Measurements from ENCODE around the gene MYO1D. TPM values are rescaled to one million over a fixed set of nuclear protein-coding genes. Genes with fewer than 3 reads are reported as not detected.

The MYO1D gene
- total and polyA plus RNA-seq, 9 donors = 20.9 to 62.2 (median 53.8) TPM

DNA sequence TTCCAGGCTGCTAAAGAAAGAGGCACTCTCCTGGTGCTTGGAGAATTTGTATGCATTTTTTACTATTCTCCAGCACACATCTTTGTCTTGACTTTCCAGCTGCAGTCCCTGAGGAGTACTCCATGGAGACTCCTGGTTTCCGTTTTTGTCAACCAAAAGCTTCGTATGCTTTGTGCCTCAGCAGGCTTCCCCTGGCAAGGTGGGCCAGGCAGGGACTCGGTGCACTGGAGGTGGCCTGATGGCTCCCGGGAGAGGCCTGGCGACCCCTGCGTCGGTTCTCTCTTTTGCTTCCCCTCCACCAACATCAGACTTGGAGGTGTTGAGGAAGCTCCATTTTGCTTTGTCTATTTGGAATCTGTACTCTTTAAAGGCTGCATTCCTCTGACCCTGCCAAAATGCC is 366.5 kb downstream of the MYO1D start:
- Histone ChIP-seq H3K27ac (no peak overlapping the region), H3K4me1 (ENCODE audit: insufficient read depth) (no peaks in the 10 kb centered on the region), H3K27me3 (no peaks in the 10 kb centered on the region), H3K4me3 (no peak overlapping the region), H3K36me3 (no peaks in the 10 kb centered on the region), H3K9me3 (no peaks in the 10 kb centered on the region)
- TF ChIP-seq, protein P1, sequence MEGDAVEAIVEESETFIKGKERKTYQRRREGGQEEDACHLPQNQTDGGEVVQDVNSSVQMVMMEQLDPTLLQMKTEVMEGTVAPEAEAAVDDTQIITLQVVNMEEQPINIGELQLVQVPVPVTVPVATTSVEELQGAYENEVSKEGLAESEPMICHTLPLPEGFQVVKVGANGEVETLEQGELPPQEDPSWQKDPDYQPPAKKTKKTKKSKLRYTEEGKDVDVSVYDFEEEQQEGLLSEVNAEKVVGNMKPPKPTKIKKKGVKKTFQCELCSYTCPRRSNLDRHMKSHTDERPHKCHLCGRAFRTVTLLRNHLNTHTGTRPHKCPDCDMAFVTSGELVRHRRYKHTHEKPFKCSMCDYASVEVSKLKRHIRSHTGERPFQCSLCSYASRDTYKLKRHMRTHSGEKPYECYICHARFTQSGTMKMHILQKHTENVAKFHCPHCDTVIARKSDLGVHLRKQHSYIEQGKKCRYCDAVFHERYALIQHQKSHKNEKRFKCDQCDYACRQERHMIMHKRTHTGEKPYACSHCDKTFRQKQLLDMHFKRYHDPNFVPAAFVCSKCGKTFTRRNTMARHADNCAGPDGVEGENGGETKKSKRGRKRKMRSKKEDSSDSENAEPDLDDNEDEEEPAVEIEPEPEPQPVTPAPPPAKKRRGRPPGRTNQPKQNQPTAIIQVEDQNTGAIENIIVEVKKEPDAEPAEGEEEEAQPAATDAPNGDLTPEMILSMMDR (IDR thresholded peaks at IDR 0.05) = no peak
- TF ChIP-seq POLR2A (IDR thresholded peaks at IDR 0.05) = no peak
- no peak for TF ChIP-seq EP300 (IDR thresholded peaks at IDR 0.05)
- intact Hi-C loops (cut with DNase I) = loop anchor here in 1 of 4 donors (10.0 kb wide), 1 partner anchor 114 kb away; no protein-coding TSS in a partner anchor
- DNase-seq = no peak
- WGBS, 3 donors = 85 to 93% (median 92%) methylated on average over 7 of the region's 7 CpGs

DNA sequence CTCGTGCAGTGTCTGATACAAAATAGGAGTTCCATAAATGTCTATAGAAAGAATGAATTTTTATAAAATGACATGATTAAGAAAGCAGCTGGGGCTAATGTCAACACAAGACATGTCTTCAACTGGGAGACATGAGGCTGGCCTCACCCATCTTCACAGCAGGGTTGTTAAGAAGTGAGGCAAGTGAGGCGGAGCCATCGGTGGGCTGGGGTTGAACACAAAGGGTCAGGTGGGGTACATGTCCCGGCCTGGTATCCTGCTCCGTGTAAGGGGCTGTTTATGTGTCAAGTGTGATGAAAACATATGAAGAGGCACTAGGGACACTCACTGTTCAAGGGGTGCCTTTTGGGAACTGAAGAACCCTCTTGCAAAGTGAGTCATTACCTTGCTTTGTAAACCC is 368.0 kb downstream of the MYO1D start:
- Histone ChIP-seq H3K27me3 (no peaks in the 10 kb centered on the region), H3K4me1 (ENCODE audit: insufficient read depth) (no peaks in the 10 kb centered on the region), H3K4me3 (no peak overlapping the region), H3K9me3 (no peaks in the 10 kb centered on the region), H3K36me3 (no peaks in the 10 kb centered on the region), H3K27ac (no peak overlapping the region)
- no peak for DNase-seq
- 88 to 96% (median 88%) methylated on average over 5 of the region's 5 CpGs for WGBS, 3 donors
- intact Hi-C loops (cut with DNase I) = loop anchor here in 1 of 4 donors (10.0 kb wide), 1 partner anchor 116 kb away; no protein-coding TSS in a partner anchor
- TF ChIP-seq POLR2A (IDR thresholded peaks at IDR 0.05) (no peak), EP300 (IDR thresholded peaks at IDR 0.05) (no peak)
- TF ChIP-seq, protein P1 (IDR thresholded peaks at IDR 0.05) = no peak

DNA sequence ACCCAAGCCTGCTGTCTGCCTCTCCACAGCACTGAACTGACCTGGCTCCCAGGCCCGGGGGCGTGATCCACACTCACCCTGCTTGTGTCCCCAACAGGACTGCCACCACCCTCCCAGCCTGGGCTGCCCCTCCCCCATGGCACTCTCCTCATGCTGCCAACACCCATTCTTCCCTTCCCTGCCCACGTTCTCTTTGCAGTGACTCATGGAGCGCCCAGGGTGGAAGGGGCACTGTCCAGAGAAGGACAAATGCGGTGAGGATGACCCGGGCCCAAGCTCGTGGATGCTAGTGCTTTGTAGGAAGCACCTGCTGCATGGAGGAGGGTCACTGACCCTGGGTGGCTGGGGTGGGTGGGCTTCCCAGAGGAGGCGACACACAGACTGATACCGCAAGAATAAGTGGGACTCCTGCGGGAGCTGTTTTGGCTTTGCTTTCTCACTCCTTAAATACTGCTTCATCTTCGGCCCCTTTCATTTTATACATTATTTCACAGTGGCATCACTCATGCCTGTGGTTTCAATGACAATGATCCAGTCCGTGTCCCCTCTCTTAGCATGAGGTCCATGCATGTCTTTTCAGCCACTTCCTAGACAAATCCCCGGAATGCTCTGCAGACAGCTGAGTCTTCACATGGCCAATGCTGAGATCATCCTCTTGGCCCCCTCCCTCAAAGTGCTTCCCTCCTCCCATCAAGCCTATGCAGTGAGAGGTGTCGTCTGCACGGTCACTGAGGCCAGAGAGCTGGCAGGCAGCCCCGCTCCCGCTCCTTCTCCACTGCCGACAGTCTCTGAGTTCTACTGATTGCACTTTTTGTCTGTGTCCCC is 372.5 kb downstream of the MYO1D start:
- DNase-seq = no peak
- WGBS, 3 donors = 85 to 91% (median 88%) methylated on average over 18 of the region's 18 CpGs
- TF ChIP-seq POLR2A (IDR thresholded peaks at IDR 0.05) (no peak), EP300 (IDR thresholded peaks at IDR 0.05) (no peak)
- TF ChIP-seq, protein P1 (IDR thresholded peaks at IDR 0.05) = no peak
- intact Hi-C loops (cut with DNase I) = loop anchor here in 1 of 4 donors (10.0 kb wide), 1 partner anchor 120 kb away; no protein-coding TSS in a partner anchor
- Histone ChIP-seq H3K27ac (no peak overlapping the region), H3K36me3 (no peaks in the 10 kb centered on the region), H3K9me3 (no peaks in the 10 kb centered on the region), H3K4me1 (ENCODE audit: insufficient read depth) (no peaks in the 10 kb centered on the region), H3K4me3 (no peak overlapping the region), H3K27me3 (no peaks in the 10 kb centered on the region)

DNA sequence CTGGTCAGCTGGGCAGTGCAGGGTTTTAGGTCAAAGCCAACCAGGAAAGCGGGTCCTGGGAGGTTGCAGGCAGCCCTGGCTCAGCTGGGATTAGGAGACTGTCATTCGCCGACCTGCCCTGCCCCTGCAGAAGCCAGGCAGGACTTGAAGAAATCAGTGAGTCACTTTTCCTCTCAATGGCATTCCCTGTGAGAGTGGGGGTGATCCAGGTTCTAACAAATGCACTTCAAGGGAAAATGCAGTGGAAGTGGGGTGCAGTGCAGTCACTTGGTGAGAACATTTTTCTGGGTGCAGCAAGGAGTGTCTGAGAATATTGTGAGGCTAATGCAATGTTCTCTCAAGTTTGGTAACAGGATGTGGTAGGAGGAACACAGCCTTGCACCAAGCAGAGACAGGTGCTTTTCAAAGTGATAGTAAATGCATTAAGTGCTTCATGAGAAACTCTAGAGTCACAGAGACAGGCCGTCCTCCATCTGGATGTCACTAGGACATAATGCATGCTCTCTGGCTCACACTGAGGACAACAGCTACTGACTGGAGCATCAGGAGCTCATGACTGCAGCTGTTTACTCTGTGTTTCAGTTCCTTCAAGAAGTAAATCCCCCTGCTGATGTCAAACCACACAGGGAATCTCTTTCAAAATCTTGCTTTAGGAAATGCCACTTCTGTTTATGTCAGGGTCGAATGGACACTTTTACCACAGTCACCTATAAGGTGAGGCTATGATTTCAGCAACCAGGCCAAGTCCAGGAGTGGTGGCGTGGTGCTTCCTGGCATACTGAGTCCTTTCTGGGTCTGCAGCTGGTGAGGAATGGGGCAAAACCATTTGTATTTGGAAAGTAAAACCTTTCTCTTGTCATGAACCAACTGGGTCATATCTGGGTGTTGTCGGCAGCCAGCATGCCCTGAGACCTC is 373.4 kb downstream of the MYO1D start:
- WGBS, 3 donors = 78 to 81% (median 78%) methylated on average over 7 of the region's 7 CpGs
- H3K4me1 ChIP-seq (ENCODE audit: insufficient read depth) = no peaks in the 10 kb centered on the region
- H3K36me3 ChIP-seq = no peaks in the 10 kb centered on the region
- TF ChIP-seq, protein P1 (IDR thresholded peaks at IDR 0.05) = no peak
- no peak for TF ChIP-seq EP300 (IDR thresholded peaks at IDR 0.05)
- no peak for TF ChIP-seq POLR2A (IDR thresholded peaks at IDR 0.05)
- no peaks in the 10 kb centered on the region for H3K27me3 ChIP-seq
- intact Hi-C loops (cut with DNase I) = loop anchor here in 1 of 4 donors (10.0 kb wide), 1 partner anchor 121 kb away; no protein-coding TSS in a partner anchor
- H3K27ac ChIP-seq = no peak overlapping the region
- H3K9me3 ChIP-seq = no peaks in the 10 kb centered on the region
- no peak overlapping the region for H3K4me3 ChIP-seq
- DNase-seq = no peak
